SK-N-SH treated with all-trans-retinoic acid at 6 μM for 48 hours (cell line): ENCODE measurements around the gene ZNF529.

Experiments used
- ATAC-seq: fragments of 200-7000 bp; cut with Tn5 transposase; 3 replicates; pipeline ENCODE4 v1.9.1; 2020; ENCODE audit warnings: mild to moderate bottlenecking, moderate library complexity
- BACH2 ChIP-seq: fragments of 250-450 bp; sonication (Bioruptor Pico); IDR thresholded peaks from 2 replicates; pipeline ENCODE4 v1.9.0; 2021; ENCODE audit warnings: mild to moderate bottlenecking, borderline replicate concordance
- CSDC2 ChIP-seq: fragments of 250-450 bp; sonication (Bioruptor Pico); IDR thresholded peaks from 2 replicates; pipeline ENCODE4 v1.5.0; 2020; ENCODE audit warnings: mild to moderate bottlenecking, moderate library complexity
- CSRNP3 ChIP-seq: fragments of 250-450 bp; sonication (Bioruptor Pico); IDR thresholded peaks from 2 replicates; pipeline ENCODE4 v1.5.1; 2021; ENCODE audit warnings: mild to moderate bottlenecking, moderate library complexity
- ESRRG ChIP-seq: fragments of 250-450 bp; sonication (Bioruptor Pico); IDR thresholded peaks from 2 replicates; pipeline ENCODE4 v1.6.1; 2021; ENCODE audit warnings: mild to moderate bottlenecking
- GLIS3 ChIP-seq: fragments of 250-450 bp; sonication (Bioruptor Pico); IDR thresholded peaks from 2 replicates; pipeline ENCODE4 v1.5.0; 2020; ENCODE audit warnings: mild to moderate bottlenecking, moderate library complexity
- ISL1 ChIP-seq: fragments of 250-450 bp; sonication (Bioruptor Pico); IDR thresholded peaks from 2 replicates; pipeline ENCODE4 v2.1.2; 2022; ENCODE audit warnings: mild to moderate bottlenecking, moderate library complexity
- POU6F1 ChIP-seq: fragments of 250-450 bp; sonication (Bioruptor Pico); IDR thresholded peaks from 2 replicates; pipeline ENCODE4 v1.8.0; 2021; ENCODE audit warnings: low read depth, mild to moderate bottlenecking, moderate library complexity, borderline replicate concordance
- PPARA ChIP-seq: fragments of 250-450 bp; sonication (Bioruptor Pico); IDR thresholded peaks from 2 replicates; pipeline ENCODE4 v1.5.0; 2020; ENCODE audit warnings: mild to moderate bottlenecking, borderline replicate concordance
- RARB ChIP-seq: fragments of 250-450 bp; sonication (Bioruptor Pico); IDR thresholded peaks from 2 replicates; pipeline ENCODE4 v1.8.0; 2021; ENCODE audit warnings: mild to moderate bottlenecking, moderate library complexity
- SNAI2 ChIP-seq: fragments of 250-450 bp; sonication (Bioruptor Pico); IDR thresholded peaks from 2 replicates; pipeline ENCODE4 v1.5.0; 2020; ENCODE audit warnings: mild to moderate bottlenecking, moderate library complexity
- TCF4 ChIP-seq: fragments of 250-450 bp; sonication (Bioruptor Pico); IDR thresholded peaks from 2 replicates; pipeline ENCODE4 v1.8.0; 2021; ENCODE audit warnings: mild to moderate bottlenecking, moderate library complexity, borderline replicate concordance
- TOX ChIP-seq: fragments of 250-450 bp; sonication (Bioruptor Pico); IDR thresholded peaks from 2 replicates; pipeline ENCODE4 v1.8.0; 2021; ENCODE audit warnings: mild to moderate bottlenecking, moderate library complexity, borderline replicate concordance
- ZC3H10 ChIP-seq: fragments of 250-450 bp; sonication (Bioruptor Pico); IDR thresholded peaks from 2 replicates; pipeline ENCODE4 v1.5.1; 2021; ENCODE audit warnings: mild to moderate bottlenecking, moderate library complexity
- ZFP3 ChIP-seq: fragments of 250-450 bp; sonication (Bioruptor Pico); IDR thresholded peaks from 2 replicates; pipeline ENCODE4 v1.5.0; 2020; ENCODE audit warnings: mild to moderate bottlenecking, moderate library complexity
- ZNF565 ChIP-seq: fragments of 450-650 bp; formaldehyde crosslinking; conservative IDR thresholded peaks from 2 replicates; pipeline ENCODE4 v1.5.0; 2020; ENCODE audit warnings: low read depth, mild to moderate bottlenecking, moderate library complexity
- ZNF70 ChIP-seq: fragments of 450-650 bp; formaldehyde crosslinking; IDR thresholded peaks from 2 replicates; pipeline ENCODE4 v1.5.0; 2020; ENCODE audit warnings: mild to moderate bottlenecking, moderate library complexity
- ZNF8 ChIP-seq: fragments of 450-650 bp; formaldehyde crosslinking; IDR thresholded peaks from 2 replicates; pipeline ENCODE4 v1.5.0; 2020; ENCODE audit warnings: mild to moderate bottlenecking, moderate library complexity
- TF ChIP-seq, protein P1 (sequence below): fragments of 250-450 bp; sonication (Bioruptor Pico); IDR thresholded peaks from 2 replicates; pipeline ENCODE4 v1.8.0; 2020; ENCODE audit warnings: mild to moderate bottlenecking, moderate library complexity, borderline replicate concordance

The ZNF529 gene

DNA sequence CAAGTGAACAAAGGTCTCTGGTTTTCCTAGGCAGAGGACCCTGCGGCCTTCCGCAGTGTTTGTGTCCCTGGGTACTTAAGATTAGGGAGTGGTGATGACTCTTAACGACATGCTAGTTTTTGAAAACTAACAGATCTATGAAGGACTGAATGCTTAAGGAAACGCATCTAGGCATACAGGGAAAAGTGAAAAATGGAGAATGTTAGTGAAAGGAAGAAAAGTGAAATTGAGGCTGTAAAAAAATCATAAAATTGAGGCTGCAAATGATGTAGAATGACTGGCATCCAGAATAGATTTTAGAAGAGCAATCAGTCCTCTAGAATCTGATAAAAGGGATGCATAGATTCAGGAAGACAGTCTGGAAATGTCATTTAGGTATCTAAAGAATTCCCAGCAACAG, 48.5 kb downstream of the ZNF529 start:
- no peak for ATAC-seq
- TF ChIP-seq SNAI2 (CRISPR knock-in tag) (no peak), TOX (CRISPR knock-in tag) (no peak), PPARA (CRISPR knock-in tag) (no peak)

DNA sequence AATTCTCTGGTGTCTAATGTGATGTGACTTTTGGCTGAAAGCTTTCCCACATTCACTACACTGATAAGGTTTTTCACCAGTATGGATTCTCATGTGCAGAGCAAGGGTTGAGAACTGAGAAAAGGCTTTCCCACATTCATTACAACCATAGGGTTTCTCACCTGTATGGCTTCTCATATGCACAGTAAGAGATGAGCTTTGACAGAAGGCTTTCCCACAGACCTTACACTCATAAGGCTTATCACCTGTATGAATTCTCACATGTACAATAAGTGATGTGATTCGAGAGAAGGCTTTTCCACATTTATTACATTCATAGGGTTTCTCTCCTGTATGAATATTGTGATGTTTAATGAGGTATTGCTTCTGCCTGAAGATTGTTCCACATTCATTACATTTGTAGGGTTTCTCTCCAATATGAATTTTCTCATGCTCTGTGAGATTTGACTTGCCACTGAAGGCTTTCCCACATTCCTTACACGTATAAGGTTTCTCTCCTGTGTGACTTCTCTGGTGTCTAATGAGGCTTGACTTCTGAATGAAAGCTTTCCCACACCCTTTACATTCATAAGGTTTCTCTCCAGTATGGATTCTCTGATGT, 59.0 kb downstream of the ZNF529 start:
- no peak for TF ChIP-seq CSRNP3 (CRISPR knock-in tag)
- TF ChIP-seq ZNF70 (CRISPR knock-in tag): no peak
- no peak for TF ChIP-seq ZC3H10 (CRISPR knock-in tag)
- TF ChIP-seq POU6F1: no peak
- no peak for TF ChIP-seq TCF4 (CRISPR knock-in tag)
- no peak for TF ChIP-seq GLIS3 (CRISPR knock-in tag)
- TF ChIP-seq RARB (CRISPR knock-in tag): no peak
- no peak for TF ChIP-seq ISL1 (CRISPR knock-in tag)
- no peak for TF ChIP-seq ZNF565
- no peak for TF ChIP-seq ESRRG (CRISPR knock-in tag)
- TF ChIP-seq ZFP3 (CRISPR knock-in tag): no peak
- TF ChIP-seq, protein P1, sequence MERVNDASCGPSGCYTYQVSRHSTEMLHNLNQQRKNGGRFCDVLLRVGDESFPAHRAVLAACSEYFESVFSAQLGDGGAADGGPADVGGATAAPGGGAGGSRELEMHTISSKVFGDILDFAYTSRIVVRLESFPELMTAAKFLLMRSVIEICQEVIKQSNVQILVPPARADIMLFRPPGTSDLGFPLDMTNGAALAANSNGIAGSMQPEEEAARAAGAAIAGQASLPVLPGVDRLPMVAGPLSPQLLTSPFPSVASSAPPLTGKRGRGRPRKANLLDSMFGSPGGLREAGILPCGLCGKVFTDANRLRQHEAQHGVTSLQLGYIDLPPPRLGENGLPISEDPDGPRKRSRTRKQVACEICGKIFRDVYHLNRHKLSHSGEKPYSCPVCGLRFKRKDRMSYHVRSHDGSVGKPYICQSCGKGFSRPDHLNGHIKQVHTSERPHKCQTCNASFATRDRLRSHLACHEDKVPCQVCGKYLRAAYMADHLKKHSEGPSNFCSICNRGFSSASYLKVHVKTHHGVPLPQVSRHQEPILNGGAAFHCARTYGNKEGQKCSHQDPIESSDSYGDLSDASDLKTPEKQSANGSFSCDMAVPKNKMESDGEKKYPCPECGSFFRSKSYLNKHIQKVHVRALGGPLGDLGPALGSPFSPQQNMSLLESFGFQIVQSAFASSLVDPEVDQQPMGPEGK (CRISPR knock-in tag): no peak
- TF ChIP-seq SNAI2 (CRISPR knock-in tag): no peak
- no peak for TF ChIP-seq ZNF8
- TF ChIP-seq, all 23 proteins: peak for 0
- no peak for ATAC-seq

DNA sequence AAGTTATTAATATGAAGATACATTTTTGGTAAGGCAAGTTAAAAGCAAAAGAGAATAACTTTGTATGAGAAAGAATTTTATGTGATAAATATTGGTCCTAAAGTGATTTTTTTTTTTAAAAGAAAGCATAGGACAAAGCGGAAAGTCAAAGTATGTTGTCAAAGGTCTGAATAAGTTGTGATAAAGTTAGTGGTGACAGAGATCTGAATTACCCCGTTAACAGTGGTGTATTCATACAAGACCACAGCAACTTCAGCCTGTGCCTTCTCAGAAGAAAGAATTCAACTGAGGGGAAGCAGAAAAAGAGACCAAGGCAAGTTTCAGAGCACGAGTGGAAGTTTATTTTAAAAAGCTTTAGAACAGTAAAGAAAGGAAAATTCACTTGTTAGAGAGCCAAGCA, 64.8 kb downstream of the ZNF529 start:
- TF ChIP-seq GLIS3 (CRISPR knock-in tag): no peak
- ATAC-seq: no peak

GRCh38 chr19:36501973-36502372, 71.1 kb downstream of the ZNF529 start:
- no peak for ATAC-seq
- TF ChIP-seq SNAI2 (CRISPR knock-in tag) (no peak), CSDC2 (CRISPR knock-in tag) (no peak)

- TF ChIP-seq SNAI2 (CRISPR knock-in tag): no peak
- no peak for TF ChIP-seq ZNF70 (CRISPR knock-in tag)
- TF ChIP-seq ZNF565: no peak
- no peak for TF ChIP-seq BACH2 (CRISPR knock-in tag)
- no peak for TF ChIP-seq CSDC2 (CRISPR knock-in tag)
- no peak for TF ChIP-seq TOX (CRISPR knock-in tag)
- no peak for TF ChIP-seq RARB (CRISPR knock-in tag)
- TF ChIP-seq ZNF8: no peak
- no peak for TF ChIP-seq CSRNP3 (CRISPR knock-in tag)
- no peak for TF ChIP-seq PPARA (CRISPR knock-in tag)
- TF ChIP-seq ESRRG (CRISPR knock-in tag): no peak
- TF ChIP-seq POU6F1: no peak
- ATAC-seq: no peak
Measured at GRCh38 chr19:36497001-36497400, 76.1 kb downstream of the ZNF529 start.
